Brain microvascular endothelial cell (primary cell): ENCODE results near the gene PSIP1.

Experiments
- DNase-seq: peaks from one replicate; pipeline ENCODE4 v3.0.0-alpha.2; 2020
- H3K27ac ChIP-seq: fragments of 250-450 bp; sonication (Bioruptor Pico); 2 replicates; pipeline ENCODE4 v1.5.1; 2020; ENCODE audit warnings: mild to moderate bottlenecking, moderate library complexity
- H3K27me3 ChIP-seq: fragments of 250-450 bp; sonication (Bioruptor Pico); replicated peaks from 2 replicates; pipeline ENCODE4 v1.5.1; 2020; ENCODE audit warnings: mild to moderate bottlenecking
- H3K36me3 ChIP-seq: fragments of 250-450 bp; sonication (Bioruptor Pico); replicated peaks from 2 replicates; pipeline ENCODE4 v1.5.1; 2020; ENCODE audit warnings: mild to moderate bottlenecking
- H3K4me3 ChIP-seq: 2 replicates; pipeline ENCODE4 v1.5.1; 2011; ENCODE audit warnings: low read depth, mild to moderate bottlenecking, control low read depth, low read length, moderate library complexity
- CTCF ChIP-seq: IDR thresholded peaks from 2 replicates; pipeline ENCODE4 v1.5.1; 2011; ENCODE audit warnings: low read depth, mild to moderate bottlenecking, moderate library complexity, low read length, control low read depth, inconsistent platforms; ENCODE audit errors: missing control alignments
- in situ Hi-C: cut with HindIII; loops from 2 replicates; pipeline ENCODE4 v1.10.0; 2017; ENCODE audit warnings: low sequenced_read_pairs, low pct_ligation_motif_present

Gene PSIP1

GRCh38 chr9:15423231-15423985 lies 87.4 kb downstream of the PSIP1 start:
- Histone ChIP-seq H3K27ac (peak overlapping the region; percentile 82), H3K36me3 (peaks cover 11% of the 10 kb centered on the region), H3K27me3 (no peaks in the 10 kb centered on the region), H3K4me3 (peak overlapping the region; percentile 100)
- in situ Hi-C loops: no loop called here
- peak; percentile 22 for DNase-seq
- peak; percentile 45 for TF ChIP-seq CTCF

- in situ Hi-C loops: no loop called here
- peak within 1 kb of the TSS; percentile 82 for H3K27ac ChIP-seq
- no peak for TF ChIP-seq CTCF
- no peaks in the 10 kb centered on the region for H3K27me3 ChIP-seq
- peak; percentile 92 for DNase-seq
- H3K4me3 ChIP-seq: peak within 1 kb of the TSS; percentile 100
- H3K36me3 ChIP-seq: peaks cover 11% of the 10 kb centered on the region
Measured at GRCh38 chr9:15422372-15423230, 88.2 kb downstream of the PSIP1 start, which contains the start of gene SNAPC3. Gene SNAPC3 (plus strand): TSS chr9:15422876. CDS start chr9:15422880, 4 bp downstream.

GRCh38 chr9:15421990-15422371 lies 88.8 kb downstream of the PSIP1 start:
- DNase-seq: no peak
- Histone ChIP-seq H3K27me3 (no peaks in the 10 kb centered on the region), H3K36me3 (peaks cover 11% of the 10 kb centered on the region), H3K4me3 (peak overlapping the region; percentile 100), H3K27ac (peak overlapping the region; percentile 82)
- in situ Hi-C loops: no loop called here
- TF ChIP-seq CTCF: no peak

- TF ChIP-seq CTCF: no peak
- no peak overlapping the region for H3K27ac ChIP-seq
- H3K4me3 ChIP-seq: no peak overlapping the region
- H3K36me3 ChIP-seq: peaks cover 11% of the 10 kb centered on the region
- no peaks in the 10 kb centered on the region for H3K27me3 ChIP-seq
- DNase-seq: no peak
- in situ Hi-C loops: no loop called here
Measured at GRCh38 chr9:15421532-15421931, 89.2 kb downstream of the PSIP1 start.

GRCh38 chr9:15420796-15421195 lies 90.0 kb downstream of the PSIP1 start:
- DNase-seq: peak; percentile 63
- TF ChIP-seq CTCF: no peak
- H3K36me3 ChIP-seq: peaks cover 5% of the 10 kb centered on the region
- in situ Hi-C loops: no loop called here
- no peak overlapping the region for H3K27ac ChIP-seq
- no peaks in the 10 kb centered on the region for H3K27me3 ChIP-seq
- no peak overlapping the region for H3K4me3 ChIP-seq
